Central memory CD4-positive, alpha-beta T cell (primary cell): ENCODE results near the gene CSRP1.

Source experiments
- DNase-seq: peaks from one replicate; pipeline ENCODE4 v3.0.0; 2022

Gene CSRP1

DNA sequence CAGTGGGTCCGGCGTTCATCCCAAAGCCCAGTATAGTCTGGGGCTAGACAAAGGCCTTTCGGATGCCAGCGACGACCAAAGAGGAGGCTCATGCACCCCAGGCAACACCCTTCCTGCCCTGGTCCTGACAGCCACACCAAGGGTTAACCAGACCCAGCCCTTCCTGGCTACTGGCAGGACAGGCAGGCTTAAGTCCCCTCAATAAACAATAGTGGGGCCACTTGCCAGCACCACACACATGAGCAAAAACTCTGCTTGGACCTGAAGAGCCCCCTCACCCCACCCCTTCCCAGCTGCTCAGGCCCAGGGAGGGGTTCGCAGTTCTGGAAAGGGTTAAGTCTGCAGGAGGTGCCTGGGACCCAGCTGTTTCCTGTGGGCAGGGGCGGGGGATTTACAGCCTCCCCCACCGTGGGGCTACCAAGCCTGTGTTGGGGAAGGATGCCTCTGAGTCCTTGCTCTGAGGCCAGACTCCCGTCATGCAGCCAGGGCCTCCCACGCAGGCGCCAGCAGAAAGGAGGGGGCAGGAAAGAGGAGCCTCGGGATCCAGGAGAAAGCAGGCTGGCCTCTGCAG, 56.1 kb downstream of the CSRP1 start:
- no peak for DNase-seq

- DNase-seq, result no peak
These were observed 57.9 kb downstream of the CSRP1 start for GRCh38 chr1:201448990-201449389.

GRCh38 chr1:201447903-201448871, 58.7 kb downstream of the CSRP1 start:
- peak; percentile 4 for DNase-seq

DNA sequence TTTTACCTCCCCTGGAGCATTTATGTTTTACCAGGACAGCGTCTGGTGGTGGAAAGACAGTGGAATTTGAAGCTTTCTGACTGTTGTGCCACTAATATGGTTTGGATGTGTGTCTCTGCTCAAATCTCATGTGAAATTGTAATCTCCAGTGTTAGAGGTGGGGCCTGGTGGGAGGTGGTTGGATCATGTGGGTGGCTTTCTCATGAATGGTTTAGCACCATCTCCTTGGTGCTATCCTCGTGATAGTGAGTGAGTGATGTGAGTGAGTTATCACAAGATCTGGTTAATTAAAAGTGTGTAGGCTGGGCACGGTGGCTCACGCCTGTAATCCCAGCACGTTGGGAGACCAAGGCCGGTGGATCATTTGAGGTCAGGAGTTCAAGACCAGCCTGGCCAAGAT, 61.6 kb downstream of the CSRP1 start:
- DNase-seq, result no peak

- no peak for DNase-seq
These were observed 62.1 kb downstream of the CSRP1 start for GRCh38 chr1:201444792-201445191.

DNA sequence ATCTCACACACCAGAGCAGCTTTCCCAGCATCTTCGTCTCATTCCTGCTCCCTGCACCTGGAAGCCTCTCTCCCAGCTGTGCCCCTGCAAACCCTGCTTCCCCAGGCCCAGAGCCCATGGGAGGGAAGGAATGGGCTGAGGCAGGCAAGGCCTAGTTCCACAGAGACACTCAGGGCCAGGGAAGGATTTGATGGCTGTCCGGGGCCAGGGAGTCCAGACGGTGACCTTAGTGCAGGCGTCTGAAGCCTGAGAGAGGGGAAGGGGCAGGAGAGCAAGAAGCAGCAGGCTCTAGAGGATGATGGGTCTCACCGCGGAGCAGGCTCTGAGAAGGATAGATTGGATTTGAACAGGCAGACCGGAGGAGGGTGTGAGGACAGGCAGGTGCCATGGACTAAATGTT, 63.2 kb downstream of the CSRP1 start:
- no peak for DNase-seq

GRCh38 chr1:201436969-201437368, 70.0 kb downstream of the CSRP1 start:
- no peak for DNase-seq

GRCh38 chr1:201436393-201436792, 70.5 kb downstream of the CSRP1 start:
- DNase-seq, result no peak

DNA sequence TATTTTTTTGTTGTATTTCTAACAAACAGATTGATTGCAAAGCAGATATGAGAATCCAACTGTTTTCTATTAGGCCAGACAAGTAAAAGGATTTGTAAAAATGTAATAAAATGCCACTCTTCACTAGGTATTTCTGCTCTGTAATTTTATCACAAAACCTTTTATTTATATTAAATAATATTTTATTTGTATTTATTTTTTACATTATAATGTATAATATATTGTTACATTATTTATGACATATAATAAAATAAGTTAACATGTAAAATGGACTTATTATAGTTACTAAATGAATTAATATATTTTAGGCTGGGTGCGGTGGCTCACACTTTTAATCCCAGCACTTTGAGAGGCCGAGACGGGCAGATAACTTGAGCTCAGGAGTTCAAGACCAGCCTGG, 72.7 kb downstream of the CSRP1 start:
- DNase-seq, result no peak

DNA sequence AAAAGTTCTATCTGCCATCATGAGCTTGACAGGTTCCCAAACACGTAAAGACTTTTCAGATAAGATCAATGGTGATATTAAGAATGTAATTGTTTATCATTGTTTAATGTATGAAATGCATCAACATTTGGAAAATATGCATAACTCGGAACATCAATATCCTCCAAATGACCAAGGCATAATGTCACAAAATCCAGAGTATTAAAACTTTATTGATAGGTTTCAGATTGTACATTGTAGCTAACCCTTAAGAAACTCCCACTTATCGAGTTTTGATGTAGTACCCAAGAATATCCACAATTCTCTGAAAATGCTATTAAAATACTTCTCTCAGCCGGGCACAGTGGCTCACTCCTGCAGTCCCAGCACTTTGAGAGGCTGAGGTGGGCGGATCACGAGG, 73.3 kb downstream of the CSRP1 start:
- DNase-seq, result no peak
